NK-92 treated with Interleukin-12 subunit alpha and Interleukin-12 subunit beta, amount 100 ng/mL, for 24 hours (cell line): ENCODE data around the gene KCNK7.

Source experiments
- DNase-seq: peaks from one replicate; lab custom pipeline; 2025; lab: John Stamatoyannopoulos, UW

Gene KCNK7

GRCh38 chr11:65611028-65611757, 15.6 kb upstream of the KCNK7 start:
- DNase-seq: no peak

GRCh38 chr11:65610404-65610803, 14.8 kb upstream of the KCNK7 start:
- no peak for DNase-seq

GRCh38 chr11:65609665-65610064, 14.1 kb upstream of the KCNK7 start:
- no peak for DNase-seq

- no peak for DNase-seq
Measured at GRCh38 chr11:65609229-65609628, 13.6 kb upstream of the KCNK7 start.

GRCh38 chr11:65607614-65608426, 12.2 kb upstream of the KCNK7 start:
- no peak for DNase-seq

- DNase-seq: no peak
Measured at GRCh38 chr11:65606876-65607613, 11.4 kb upstream of the KCNK7 start.

GRCh38 chr11:65604258-65604657, 8.7 kb upstream of the KCNK7 start:
- no peak for DNase-seq

- no peak for DNase-seq
Measured at GRCh38 chr11:65599955-65600246, 4.3 kb upstream of the KCNK7 start.

GRCh38 chr11:65599216-65599954, 3.8 kb upstream of the KCNK7 start:
- DNase-seq: no peak

GRCh38 chr11:65598258-65598699, 2.7 kb upstream of the KCNK7 start:
- DNase-seq: no peak

GRCh38 chr11:65596520-65596919, 920 bp upstream of the KCNK7 start:
- no peak for DNase-seq

- DNase-seq: no peak
Measured at GRCh38 chr11:65595131-65595530, 469 bp downstream of the KCNK7 start.

- no peak for DNase-seq
Measured at GRCh38 chr11:65593518-65594414, 1.8 kb downstream of the KCNK7 start.

GRCh38 chr11:65592858-65593517, 2.6 kb downstream of the KCNK7 start:
- no peak for DNase-seq

GRCh38 chr11:65591939-65592857, 3.4 kb downstream of the KCNK7 start:
- DNase-seq: no peak

GRCh38 chr11:65590240-65590738, 5.3 kb downstream of the KCNK7 start:
- no peak for DNase-seq

- DNase-seq: no peak
Measured at GRCh38 chr11:65589444-65590239, 6.0 kb downstream of the KCNK7 start.
